Measurements from ENCODE around the gene AP3M1.
A peak's percentile ranks its signal among the peaks of the same experiment; 100 is the strongest.

The AP3M1 gene

DNA sequence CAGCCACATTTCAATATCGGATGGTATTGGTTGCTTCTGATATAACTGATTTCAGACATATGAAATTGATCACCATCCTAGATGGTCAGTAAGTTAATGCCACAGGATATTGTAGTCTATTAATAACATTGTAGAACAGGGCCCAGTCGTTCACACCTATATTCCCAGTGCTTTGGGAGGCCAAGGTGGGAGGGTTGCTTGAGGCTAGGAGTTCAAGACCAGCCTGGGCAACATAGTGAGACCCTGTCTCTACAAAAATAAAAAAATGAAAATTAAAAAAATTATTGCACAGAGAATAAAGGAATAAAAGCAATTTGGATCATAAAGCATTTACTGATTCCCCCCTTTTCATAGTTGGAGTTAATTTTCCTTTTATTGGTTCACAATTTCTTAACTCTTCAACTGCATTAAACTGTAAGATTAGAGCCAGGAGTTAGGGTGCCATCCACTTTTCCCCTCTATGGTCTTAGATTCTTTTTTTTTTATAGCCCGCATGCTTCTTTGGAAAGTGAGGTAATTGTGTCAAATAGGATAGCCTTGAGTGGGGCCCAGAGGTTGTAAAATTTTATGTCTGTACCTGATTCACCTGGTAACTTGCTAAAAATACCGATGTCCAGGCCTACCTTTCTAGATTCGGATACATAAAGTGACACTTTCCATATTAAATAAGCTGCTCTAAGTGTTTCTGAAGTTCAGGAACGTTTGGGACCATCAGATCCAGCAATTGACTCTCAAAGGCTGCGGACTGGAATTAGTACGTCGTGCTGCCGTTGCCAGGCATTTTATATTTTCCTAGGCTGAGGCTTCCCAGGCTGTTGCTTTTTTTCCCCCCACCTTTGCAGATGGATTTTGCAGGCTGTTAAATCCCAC, 25.1 kb upstream of the AP3M1 start:
- Mint-ChIP-seq H3K4me1 (ENCODE audit: low read depth) (peaks cover 46% of the 10 kb centered on the region), H3K36me3 (ENCODE audit: low read depth) (peaks cover 9% of the 10 kb centered on the region), H3K27me3 (no peaks in the 10 kb centered on the region), H3K27ac (peak overlapping the region; percentile 96), H3K9me3 (no peaks in the 10 kb centered on the region), H3K4me3 (peak overlapping the region; percentile 97)

DNA sequence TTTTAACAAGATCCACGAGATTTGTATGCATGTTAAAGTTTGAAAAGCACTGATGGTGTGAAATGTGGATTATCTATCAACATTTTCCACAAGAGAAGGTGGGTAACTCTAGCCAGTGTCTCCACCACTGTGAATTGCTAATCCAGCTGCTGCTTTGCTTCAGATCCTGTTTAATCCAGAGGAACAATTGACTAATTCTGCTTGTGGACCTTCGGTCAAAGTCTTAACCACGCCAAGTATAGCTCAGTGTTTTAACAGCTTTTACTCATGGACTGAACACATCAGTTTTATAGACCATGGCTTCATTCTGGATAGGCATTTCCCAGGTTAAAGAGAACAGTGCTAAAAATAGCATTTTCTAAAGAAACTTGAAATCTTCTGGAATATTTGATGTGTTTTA, 23.9 kb upstream of the AP3M1 start:
- no peak overlapping the region for H3K4me3 Mint-ChIP-seq

GRCh38 chr10:74171625-74172024, 21.0 kb upstream of the AP3M1 start:
- Mint-ChIP-seq H3K27me3 (no peaks in the 10 kb centered on the region), H3K27ac (no peak overlapping the region), H3K4me3 (no peak overlapping the region), H3K4me1 (ENCODE audit: low read depth) (peaks cover 40% of the 10 kb centered on the region), H3K36me3 (ENCODE audit: low read depth) (peaks cover 5% of the 10 kb centered on the region), H3K9me3 (no peaks in the 10 kb centered on the region)

More for the DNA sequence above, 23.9 kb upstream of the AP3M1 start:
- H3K36me3 Mint-ChIP-seq (ENCODE audit: low read depth), result peaks cover 6% of the 10 kb centered on the region
- peaks cover 42% of the 10 kb centered on the region for H3K4me1 Mint-ChIP-seq (ENCODE audit: low read depth)
- no peaks in the 10 kb centered on the region for H3K9me3 Mint-ChIP-seq
- H3K27ac Mint-ChIP-seq, result no peak overlapping the region
- H3K27me3 Mint-ChIP-seq, result no peaks in the 10 kb centered on the region

- no peak overlapping the region for H3K4me3 Mint-ChIP-seq
Observed at GRCh38 chr10:74167443-74167842, 16.8 kb upstream of the AP3M1 start.

GRCh38 chr10:74165530-74165901, 14.9 kb upstream of the AP3M1 start:
- Mint-ChIP-seq H3K27ac (no peak overlapping the region), H3K4me1 (ENCODE audit: low read depth) (peaks cover 39% of the 10 kb centered on the region), H3K27me3 (no peaks in the 10 kb centered on the region), H3K9me3 (no peaks in the 10 kb centered on the region), H3K4me3 (no peak overlapping the region), H3K36me3 (ENCODE audit: low read depth) (peaks cover 5% of the 10 kb centered on the region)

More at GRCh38 chr10:74167443-74167842, 16.8 kb upstream of the AP3M1 start:
- H3K4me1 Mint-ChIP-seq (ENCODE audit: low read depth), result peaks cover 46% of the 10 kb centered on the region
- H3K9me3 Mint-ChIP-seq, result no peaks in the 10 kb centered on the region
- peaks cover 5% of the 10 kb centered on the region for H3K36me3 Mint-ChIP-seq (ENCODE audit: low read depth)
- H3K27ac Mint-ChIP-seq, result no peak overlapping the region
- H3K27me3 Mint-ChIP-seq, result no peaks in the 10 kb centered on the region

DNA sequence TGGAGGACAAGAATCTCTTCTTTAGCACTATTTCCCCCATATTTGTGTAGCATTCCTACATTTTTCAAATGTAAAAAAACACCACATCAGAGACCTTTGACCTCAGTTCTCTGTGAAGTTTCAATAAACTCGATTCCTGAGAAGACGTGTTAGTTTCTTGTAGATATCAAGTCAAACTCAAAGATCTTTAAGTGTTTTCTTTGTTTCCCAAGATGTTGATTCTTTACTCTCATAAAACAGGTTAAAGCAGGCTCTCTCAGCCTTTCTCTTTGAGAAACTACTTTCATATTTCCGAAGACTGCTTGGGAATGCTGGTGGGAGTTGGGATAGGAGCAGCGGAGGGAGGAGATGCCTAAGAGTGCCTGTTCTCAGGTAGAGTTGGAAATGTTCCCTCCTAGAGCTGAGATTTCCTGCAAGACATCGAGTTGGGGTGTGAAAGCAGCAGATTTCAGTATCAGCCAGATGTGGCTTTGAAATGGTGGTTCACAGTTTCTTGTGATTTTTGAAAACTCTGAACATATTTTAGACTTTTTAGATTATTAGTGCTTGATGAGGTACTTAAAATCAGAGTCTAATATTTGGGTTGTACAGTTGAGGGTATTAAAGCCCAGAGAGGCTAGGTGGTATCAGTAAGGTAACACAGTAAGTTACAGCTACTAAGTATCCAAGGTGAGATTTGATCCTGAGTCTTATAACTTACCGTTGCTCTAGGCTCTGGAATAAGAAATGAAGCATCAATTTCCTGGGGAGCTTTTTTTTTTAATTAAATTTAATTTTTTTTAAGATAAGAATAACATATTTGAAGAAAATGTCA, 14.3 kb upstream of the AP3M1 start:
- no peak overlapping the region for H3K4me3 Mint-ChIP-seq
- H3K9me3 Mint-ChIP-seq, result no peaks in the 10 kb centered on the region
- peaks cover 39% of the 10 kb centered on the region for H3K4me1 Mint-ChIP-seq (ENCODE audit: low read depth)
- H3K27me3 Mint-ChIP-seq, result no peaks in the 10 kb centered on the region
- H3K27ac Mint-ChIP-seq, result peak overlapping the region; percentile 22
- H3K36me3 Mint-ChIP-seq (ENCODE audit: low read depth), result peaks cover 5% of the 10 kb centered on the region

DNA sequence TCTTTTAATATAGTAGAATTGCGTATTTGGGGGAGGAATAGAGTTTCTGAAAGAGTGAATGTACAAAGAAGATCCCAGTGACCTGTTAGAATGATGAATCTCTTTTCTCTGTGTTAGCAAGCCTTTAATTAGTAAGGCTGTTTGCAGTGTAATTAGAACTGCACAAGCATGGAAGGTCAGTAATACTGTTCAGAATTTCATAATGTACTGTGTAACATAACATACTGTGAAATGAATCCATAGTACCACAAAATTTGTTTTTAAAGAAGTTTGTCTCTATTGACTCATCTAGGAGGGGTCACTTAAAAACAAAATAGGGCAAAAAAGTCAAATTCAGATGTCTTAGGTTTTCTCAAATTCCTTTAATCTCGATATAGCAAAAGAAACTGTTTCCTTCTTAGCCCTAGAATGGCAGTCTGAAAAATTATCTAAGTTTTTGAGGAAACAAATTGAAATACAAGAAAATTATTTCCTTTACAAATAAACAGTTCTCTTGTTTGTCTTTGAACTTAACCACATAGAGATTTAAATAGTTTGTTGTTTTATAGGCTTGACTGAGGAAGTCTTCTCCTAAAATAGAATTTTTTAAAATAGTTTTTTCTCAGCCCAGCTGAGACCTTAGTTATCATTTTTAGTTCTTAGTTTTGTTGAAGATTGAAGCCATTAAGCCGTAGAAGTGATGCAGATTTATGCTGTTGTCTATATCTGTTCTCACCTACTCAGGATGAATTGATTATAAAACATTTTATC, 12.9 kb upstream of the AP3M1 start:
- peaks cover 27% of the 10 kb centered on the region for H3K4me1 Mint-ChIP-seq (ENCODE audit: low read depth)
- H3K36me3 Mint-ChIP-seq (ENCODE audit: low read depth), result no peaks in the 10 kb centered on the region
- no peaks in the 10 kb centered on the region for H3K27me3 Mint-ChIP-seq
- H3K4me3 Mint-ChIP-seq, result no peak overlapping the region
- H3K9me3 Mint-ChIP-seq, result no peaks in the 10 kb centered on the region
- no peak overlapping the region for H3K27ac Mint-ChIP-seq

DNA sequence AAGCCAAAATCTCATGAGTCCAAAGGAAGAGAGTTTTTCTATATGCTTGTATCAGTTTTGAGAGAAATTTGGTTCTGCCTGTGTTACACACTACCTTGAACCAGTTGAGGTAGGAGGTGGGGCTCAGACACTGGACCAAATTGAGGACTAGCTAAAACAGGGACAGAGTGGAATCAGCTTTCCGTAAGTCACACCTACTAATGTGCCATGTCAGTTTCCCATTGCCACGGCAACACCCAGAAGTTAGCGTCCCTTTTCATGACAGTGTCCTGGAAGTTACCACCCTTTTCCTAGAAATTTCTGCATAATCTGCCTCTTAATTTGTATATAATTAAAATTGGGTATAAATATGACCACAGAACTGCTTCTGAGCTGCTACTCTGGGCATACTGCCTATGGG, 9.4 kb upstream of the AP3M1 start:
- Mint-ChIP-seq H3K27ac (no peak overlapping the region), H3K4me1 (ENCODE audit: low read depth) (peaks cover 28% of the 10 kb centered on the region), H3K27me3 (no peaks in the 10 kb centered on the region), H3K4me3 (no peak overlapping the region), H3K9me3 (no peaks in the 10 kb centered on the region), H3K36me3 (ENCODE audit: low read depth) (no peaks in the 10 kb centered on the region)

GRCh38 chr10:74156919-74157289, 6.3 kb upstream of the AP3M1 start:
- Mint-ChIP-seq H3K36me3 (ENCODE audit: low read depth) (no peaks in the 10 kb centered on the region), H3K27me3 (no peaks in the 10 kb centered on the region)

GRCh38 chr10:74153676-74154075, 3.0 kb upstream of the AP3M1 start:
- Mint-ChIP-seq H3K36me3 (ENCODE audit: low read depth) (no peaks in the 10 kb centered on the region), H3K4me3 (no peak overlapping the region), H3K4me1 (ENCODE audit: low read depth) (peaks cover 42% of the 10 kb centered on the region), H3K9me3 (no peaks in the 10 kb centered on the region), H3K27ac (no peak overlapping the region), H3K27me3 (no peaks in the 10 kb centered on the region)

More at GRCh38 chr10:74156919-74157289, 6.3 kb upstream of the AP3M1 start:
- Mint-ChIP-seq H3K4me3 (no peak overlapping the region), H3K4me1 (ENCODE audit: low read depth) (peaks cover 40% of the 10 kb centered on the region), H3K9me3 (no peaks in the 10 kb centered on the region), H3K27ac (no peak overlapping the region)

DNA sequence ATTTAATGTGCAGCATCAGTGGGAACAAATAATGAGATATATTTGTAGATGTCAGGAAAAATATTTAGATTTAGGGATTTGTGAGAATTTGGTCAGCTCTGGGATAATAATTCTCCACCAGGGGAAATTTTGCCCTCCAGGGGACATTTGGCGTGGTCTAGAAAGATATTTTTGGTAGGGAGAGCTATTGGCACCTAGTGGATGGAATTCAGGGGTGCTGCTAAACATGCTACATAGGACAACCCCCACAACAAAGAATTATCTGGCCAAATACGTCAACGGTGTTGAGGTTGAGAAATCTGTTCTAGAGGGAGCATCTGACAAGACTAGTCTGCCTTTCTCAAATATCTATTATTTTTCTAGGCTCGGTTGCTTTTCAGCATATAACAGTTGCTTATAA, 2.5 kb upstream of the AP3M1 start:
- H3K4me3 Mint-ChIP-seq, result no peak overlapping the region
- no peaks in the 10 kb centered on the region for H3K27me3 Mint-ChIP-seq
- H3K36me3 Mint-ChIP-seq (ENCODE audit: low read depth), result peaks cover 4% of the 10 kb centered on the region
- no peak overlapping the region for H3K27ac Mint-ChIP-seq
- peaks cover 47% of the 10 kb centered on the region for H3K4me1 Mint-ChIP-seq (ENCODE audit: low read depth)
- no peaks in the 10 kb centered on the region for H3K9me3 Mint-ChIP-seq

- peaks cover 56% of the 10 kb centered on the region for H3K4me1 Mint-ChIP-seq (ENCODE audit: low read depth)
- H3K9me3 Mint-ChIP-seq, result no peaks in the 10 kb centered on the region
- H3K27me3 Mint-ChIP-seq, result no peaks in the 10 kb centered on the region
- peaks cover 11% of the 10 kb centered on the region for H3K36me3 Mint-ChIP-seq (ENCODE audit: low read depth)
- H3K27ac Mint-ChIP-seq, result no peak overlapping the region
- no peak overlapping the region for H3K4me3 Mint-ChIP-seq
Observed at GRCh38 chr10:74151879-74152722, 1.5 kb upstream of the AP3M1 start.

DNA sequence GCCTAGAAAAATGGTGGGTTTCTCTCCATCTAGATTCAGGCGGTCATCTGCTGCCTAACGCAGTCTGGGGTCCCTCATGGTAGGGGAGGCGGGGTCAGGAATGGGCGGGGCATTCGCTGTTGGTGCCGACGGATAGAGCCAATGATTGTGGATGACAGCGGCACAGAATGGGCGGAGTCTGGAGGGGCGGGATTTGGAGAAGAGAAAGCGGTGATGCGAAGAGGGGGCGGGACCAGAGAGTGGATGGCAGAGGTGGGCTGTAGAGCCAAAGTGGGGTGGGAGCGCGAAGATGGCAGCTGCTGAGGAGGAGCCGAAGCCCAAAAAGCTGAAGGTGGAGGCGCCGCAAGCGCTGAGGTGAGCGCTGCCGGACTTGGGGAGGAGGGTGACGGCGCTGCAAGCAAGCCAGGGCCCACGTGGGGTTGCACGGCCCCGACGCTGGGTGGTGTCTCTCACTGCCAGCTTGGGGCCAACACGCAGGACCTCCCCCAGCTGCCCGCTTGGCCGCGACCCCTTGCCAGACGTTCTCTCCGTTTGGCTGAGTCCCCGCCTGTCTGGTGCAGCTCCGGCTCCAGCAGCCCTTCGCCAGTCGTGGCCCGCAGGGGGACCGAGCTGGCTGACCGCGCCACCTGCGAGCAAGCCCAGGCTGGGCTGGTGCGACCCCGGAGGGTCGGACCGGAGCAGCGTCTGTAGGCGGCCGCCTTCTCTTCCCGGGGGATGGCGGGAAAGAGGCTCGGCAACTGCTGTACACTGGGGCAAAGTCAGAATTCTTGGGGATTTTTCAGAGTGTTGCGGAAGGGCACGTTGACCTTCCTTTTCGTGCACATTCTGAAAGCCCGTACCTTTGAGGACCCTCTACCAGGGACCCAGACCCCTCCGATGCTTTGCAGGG, 606 bp upstream of the AP3M1 start, which contains the start of gene ADK:
Gene ADK (plus strand): TSS at position 232 of the 889 bp plus-strand sequence. CDS start 58 bp downstream, at position 290.
- Mint-ChIP-seq H3K27me3 (no peaks in the 10 kb centered on the region), H3K27ac (no peak within 1 kb of the TSS), H3K9me3 (no peaks in the 10 kb centered on the region), H3K4me1 (ENCODE audit: low read depth) (peaks cover 56% of the 10 kb centered on the region), H3K36me3 (ENCODE audit: low read depth) (peaks cover 18% of the 10 kb centered on the region), H3K4me3 (no peak within 1 kb of the TSS)
